HepG2 (cell line): ENCODE data around the gene CARD19. TPM values are rescaled to one million over a fixed set of nuclear protein-coding genes. Genes with fewer than 3 reads are reported as not detected.

Experiments
- ARNTL ChIP-seq: sonication (generic); formaldehyde crosslinking; IDR thresholded peaks from 2 replicates; pipeline ENCODE4 v1.4.0; 2020; ENCODE audit warnings: mild to moderate bottlenecking, missing genetic modification reagents
- ATF7-NPFF ChIP-seq: sonication (generic); formaldehyde crosslinking; IDR thresholded peaks from 2 replicates; pipeline ENCODE4 v1.8.1; 2023; ENCODE audit warnings: mild to moderate bottlenecking, low read depth, missing genetic modification reagents, moderate library complexity
- FOXA3 ChIP-seq: IDR thresholded peaks from 2 replicates; pipeline ENCODE4 v1.6.1; 2016; ENCODE audit warnings: missing genetic modification reagents, missing compliant biosample characterization
- KDM2A ChIP-seq: sonication (generic); formaldehyde crosslinking; IDR thresholded peaks from 2 replicates; pipeline ENCODE4 v1.4.0; 2020; ENCODE audit warnings: low read depth, missing genetic modification reagents, borderline replicate concordance
- KDM5B ChIP-seq: sonication (generic); formaldehyde crosslinking; IDR thresholded peaks from 2 replicates; pipeline ENCODE4 v1.4.0; 2020; ENCODE audit warnings: missing genetic modification reagents, mild to moderate bottlenecking, borderline replicate concordance
- KLF12 ChIP-seq: sonication (generic); formaldehyde crosslinking; IDR thresholded peaks from 2 replicates; pipeline ENCODE4 v1.4.0; 2020; ENCODE audit warnings: missing genetic modification reagents, borderline replicate concordance
- NR0B2 ChIP-seq: sonication (generic); formaldehyde crosslinking; IDR thresholded peaks from 2 replicates; pipeline ENCODE4 v1.4.0; 2020; ENCODE audit warnings: mild to moderate bottlenecking, missing genetic modification reagents
- PHF8 ChIP-seq: sonication (generic); formaldehyde crosslinking; IDR thresholded peaks from 2 replicates; pipeline ENCODE4 v1.5.0; 2020; ENCODE audit warnings: missing genetic modification reagents
- PLSCR1 ChIP-seq: sonication (generic); formaldehyde crosslinking; IDR thresholded peaks from 2 replicates; pipeline ENCODE4 v1.5.0; 2020; ENCODE audit warnings: missing genetic modification reagents, mild to moderate bottlenecking, borderline replicate concordance
- RBM39 ChIP-seq: fragments of 200-400 bp; formaldehyde crosslinking; IDR thresholded peaks from one replicate; pipeline ENCODE4 v1.6.1; 2018; ENCODE audit warnings: antibody characterized with exemption, mild to moderate bottlenecking, low read depth, low read length; ENCODE audit not compliant: poor library complexity, severe bottlenecking
- RFX3 ChIP-seq: IDR thresholded peaks from 2 replicates; pipeline ENCODE4 v1.6.1; 2016; ENCODE audit warnings: missing biosample characterization, missing genetic modification reagents
- SATB2 ChIP-seq: sonication (generic); formaldehyde crosslinking; IDR thresholded peaks from 2 replicates; pipeline ENCODE4 v1.5.0; 2020; ENCODE audit warnings: missing genetic modification reagents
- SKI ChIP-seq: fragments of 450-650 bp; IDR thresholded peaks from one replicate; pipeline ENCODE4 v1.6.1; 2018; ENCODE audit warnings: mild to moderate bottlenecking; ENCODE audit not compliant: partially characterized antibody
- SMAD3 ChIP-seq: sonication (generic); formaldehyde crosslinking; IDR thresholded peaks from 2 replicates; pipeline ENCODE4 v1.4.0; 2020; ENCODE audit warnings: missing genetic modification reagents
- SP140L ChIP-seq: sonication (generic); formaldehyde crosslinking; IDR thresholded peaks from 2 replicates; pipeline ENCODE4 v1.4.0; 2020; ENCODE audit warnings: missing genetic modification reagents, borderline replicate concordance
- TP53 ChIP-seq: sonication (generic); formaldehyde crosslinking; conservative IDR thresholded peaks from 2 replicates; pipeline ENCODE4 v1.4.0; 2020; ENCODE audit warnings: missing genetic modification reagents
- ZFP1 ChIP-seq: IDR thresholded peaks from 2 replicates; pipeline ENCODE4 v1.6.1; 2016
- ZFX ChIP-seq: sonication (generic); formaldehyde crosslinking; IDR thresholded peaks from 2 replicates; pipeline ENCODE4 v1.4.0; 2020; ENCODE audit warnings: mild to moderate bottlenecking, low read depth, missing genetic modification reagents, moderate library complexity
- ZKSCAN1 ChIP-seq: fragments of 150-350 bp; IDR thresholded peaks from 2 replicates; pipeline ENCODE4 v1.6.1; 2014; ENCODE audit warnings: low read length
- ZNF263 ChIP-seq: sonication (generic); formaldehyde crosslinking; IDR thresholded peaks from 2 replicates; pipeline ENCODE4 v1.4.0; 2020; ENCODE audit warnings: missing genetic modification reagents
- ZNF367 ChIP-seq: sonication (generic); formaldehyde crosslinking; IDR thresholded peaks from 2 replicates; pipeline ENCODE4 v1.4.0; 2020; ENCODE audit warnings: missing genetic modification reagents, borderline replicate concordance
- ZNF674 ChIP-seq: sonication (generic); formaldehyde crosslinking; IDR thresholded peaks from 2 replicates; pipeline ENCODE4 v1.5.0; 2020; ENCODE audit warnings: low read depth, mild to moderate bottlenecking, missing genetic modification reagents
- ZNF710 ChIP-seq: sonication (generic); formaldehyde crosslinking; IDR thresholded peaks from 2 replicates; pipeline ENCODE4 v1.5.0; 2020; ENCODE audit warnings: mild to moderate bottlenecking, missing genetic modification reagents, borderline replicate concordance
- ZNF780A ChIP-seq: sonication (generic); formaldehyde crosslinking; IDR thresholded peaks from 2 replicates; pipeline ENCODE4 v1.8.0; 2022; ENCODE audit warnings: mild to moderate bottlenecking, missing genetic modification reagents, moderate library complexity
- ZSCAN12 ChIP-seq: sonication (generic); formaldehyde crosslinking; IDR thresholded peaks from 2 replicates; pipeline ENCODE4 v1.9.0; 2021; ENCODE audit warnings: mild to moderate bottlenecking, missing genetic modification reagents
- polyA plus RNA-seq, 8 experiments: library from polyadenylated mRNA; depleted of rRNA in 3 of 8; stranded (reverse) in 7 of 8; unstranded in 1 of 8; fragments of >200 nt; fragmentation: Illumina TruSeq in 4 of 8; extraction: Trizol in 4 of 8; gene quantifications; 2 replicates each; pipeline versions ENCODE4 v1.2.1 to v1.2.3, GENCODE V29; 2011 to 2016; ENCODE audit warnings: low read depth in 4 of 8, missing spikeins in 1 of 8, mixed read lengths in 1 of 8; ENCODE audit not compliant: insufficient read depth in 1 of 8
- total RNA-seq, 5 experiments: library from RNA; depleted of rRNA; stranded (reverse); fragments of >200 nt; fragmentation: Illumina TruSeq; extraction: Trizol; gene quantifications; 2 replicates each; pipeline ENCODE4 v1.2.3, GENCODE V29; 2016; ENCODE audit warnings: low read depth in 1 of 5
- TF ChIP-seq, protein P1 (sequence below): sonication (generic); formaldehyde crosslinking; IDR thresholded peaks from 2 replicates; pipeline ENCODE4 v1.5.0; 2020; ENCODE audit warnings: mild to moderate bottlenecking, missing genetic modification reagents, moderate library complexity

CARD19 gene
- total and polyA plus RNA-seq, 2 of the 13 experiments (the other 11 are each of a cell fraction or from before 2014, with no cell fraction given): 18.4 to 47.2 TPM

DNA sequence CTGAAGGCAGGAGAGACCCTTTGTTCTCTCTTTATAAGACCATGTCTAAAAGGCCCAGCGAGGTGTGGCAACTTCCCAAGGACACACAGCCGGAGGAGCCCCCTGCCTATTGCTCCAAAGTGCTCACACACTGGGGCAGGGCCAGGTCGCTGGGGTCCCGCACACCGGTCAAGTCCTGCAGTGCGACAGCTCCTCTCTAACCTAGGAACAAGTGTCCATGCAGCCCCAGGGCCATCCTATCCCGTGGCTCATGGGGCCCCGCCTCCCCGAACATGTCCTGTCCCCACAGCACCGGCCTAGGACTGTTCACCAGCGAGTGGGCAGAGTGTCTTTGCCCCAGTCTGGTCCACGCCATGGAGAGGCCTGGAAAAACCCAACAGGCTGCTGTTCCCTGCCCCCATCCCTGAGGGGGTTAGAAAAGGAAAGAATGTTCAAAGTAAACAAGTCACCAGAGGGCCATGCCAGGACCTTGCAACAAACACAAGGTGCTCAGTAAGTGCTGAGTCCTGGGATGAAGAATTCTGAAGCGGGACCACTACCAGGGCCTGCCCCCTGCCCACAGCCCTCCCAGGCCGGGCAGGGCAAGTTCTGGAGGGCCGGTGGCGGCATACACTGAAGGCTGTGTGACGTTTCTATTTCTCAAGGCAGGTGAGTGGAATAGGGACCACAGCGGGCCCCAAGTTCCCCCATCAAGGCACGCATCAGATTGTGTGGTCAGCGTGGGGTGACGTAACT is 37.1 kb downstream of the CARD19 start (continued):
- TF ChIP-seq ATF7-NPFF (CRISPR knock-in tag) (no peak), SKI (no peak), ZNF367 (CRISPR knock-in tag) (no peak), PHF8 (CRISPR knock-in tag) (no peak), PLSCR1 (CRISPR knock-in tag) (no peak), KDM2A (CRISPR knock-in tag) (no peak), NR0B2 (no peak), SATB2 (CRISPR knock-in tag) (no peak), KLF12 (CRISPR knock-in tag) (no peak), ZNF710 (CRISPR knock-in tag) (no peak), ZKSCAN1 (no peak), ZFP1 (no peak), ZNF674 (no peak), SMAD3 (CRISPR knock-in tag) (peak; percentile 78), TP53 (CRISPR knock-in tag) (no peak), RBM39 (peak; percentile 84), ZSCAN12 (CRISPR knock-in tag) (no peak), ZNF263 (CRISPR knock-in tag) (0 out of 2 replicates have a peak, but pooled peaks have one; percentile 33), SP140L (CRISPR knock-in tag) (no peak), ZNF780A (CRISPR knock-in tag) (no peak), FOXA3 (CRISPR knock-in tag) (peak; percentile 86), ARNTL (CRISPR knock-in tag) (peak; percentile 49; the same call in 1 of the 2 replicates), ZFX (CRISPR knock-in tag) (no peak), RFX3 (CRISPR knock-in tag) (no peak), KDM5B (CRISPR knock-in tag) (no peak)
- TF ChIP-seq, protein P1, sequence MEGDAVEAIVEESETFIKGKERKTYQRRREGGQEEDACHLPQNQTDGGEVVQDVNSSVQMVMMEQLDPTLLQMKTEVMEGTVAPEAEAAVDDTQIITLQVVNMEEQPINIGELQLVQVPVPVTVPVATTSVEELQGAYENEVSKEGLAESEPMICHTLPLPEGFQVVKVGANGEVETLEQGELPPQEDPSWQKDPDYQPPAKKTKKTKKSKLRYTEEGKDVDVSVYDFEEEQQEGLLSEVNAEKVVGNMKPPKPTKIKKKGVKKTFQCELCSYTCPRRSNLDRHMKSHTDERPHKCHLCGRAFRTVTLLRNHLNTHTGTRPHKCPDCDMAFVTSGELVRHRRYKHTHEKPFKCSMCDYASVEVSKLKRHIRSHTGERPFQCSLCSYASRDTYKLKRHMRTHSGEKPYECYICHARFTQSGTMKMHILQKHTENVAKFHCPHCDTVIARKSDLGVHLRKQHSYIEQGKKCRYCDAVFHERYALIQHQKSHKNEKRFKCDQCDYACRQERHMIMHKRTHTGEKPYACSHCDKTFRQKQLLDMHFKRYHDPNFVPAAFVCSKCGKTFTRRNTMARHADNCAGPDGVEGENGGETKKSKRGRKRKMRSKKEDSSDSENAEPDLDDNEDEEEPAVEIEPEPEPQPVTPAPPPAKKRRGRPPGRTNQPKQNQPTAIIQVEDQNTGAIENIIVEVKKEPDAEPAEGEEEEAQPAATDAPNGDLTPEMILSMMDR: no peak
